HEK293 (cell line): ENCODE measurements around the gene TUBE1.
A peak's percentile ranks its signal among the peaks of the same experiment; 100 is the strongest.

ENCODE experiments used
- CTCF ChIA-PET: fragments of 350-600 bp; formaldehyde crosslinking; extraction: SDS; loops from one replicate; lab custom pipeline; 2021; ENCODE audit warnings: antibody characterized with exemption; lab: Yijun Ruan, JAX
- POLR2A ChIA-PET: fragments of 300-600 bp; formaldehyde crosslinking; extraction: SDS; loops from one replicate; lab custom pipeline; 2020; ENCODE audit warnings: antibody characterized with exemption, inconsistent platforms; lab: Yijun Ruan, JAX
- H3K27ac ChIP-seq: fragments of 200-500 bp; sonication (Bioruptor generic); 2 replicates; pipeline ENCODE4 v1.5.1; 2014; ENCODE audit warnings: low read depth, low read length, control low read depth, inconsistent platforms; ENCODE audit errors: extremely low read depth
- H3K36me3 ChIP-seq, 2 experiments: fragments of 200-500 bp in 1 of 2; sonication (Bioruptor generic) in 1 of 2; 1 replicate in 1 of 2; 2 replicates in 1 of 2; pipeline ENCODE4 v1.5.1; 2014 to 2017; ENCODE audit warnings: inconsistent platforms in 2 of 2, low read length in 2 of 2; ENCODE audit not compliant: control insufficient read depth in 2 of 2, insufficient read depth in 1 of 2
- H3K4me1 ChIP-seq: fragments of 200-500 bp; sonication (Bioruptor generic); 2 replicates; pipeline ENCODE4 v1.5.1; 2014; ENCODE audit warnings: mild to moderate bottlenecking, low read length, inconsistent platforms; ENCODE audit not compliant: control insufficient read depth, insufficient read depth
- H3K4me3 ChIP-seq: 2 replicates; pipeline ENCODE4 v1.5.1; 2011; ENCODE audit warnings: low read depth, mild to moderate bottlenecking, control low read depth, low read length, moderate library complexity
- H3K9me3 ChIP-seq: fragments of 200-500 bp; sonication (Bioruptor generic); 2 replicates; pipeline ENCODE4 v1.5.1; 2014; ENCODE audit warnings: low read depth, low read length, inconsistent platforms; ENCODE audit not compliant: control insufficient read depth, insufficient read depth
- GFI1B ChIP-seq: fragments of 450-650 bp; formaldehyde crosslinking; IDR thresholded peaks from 2 replicates; pipeline ENCODE4 v1.5.1; 2016; ENCODE audit warnings: missing biosample characterization, missing genetic modification characterization
- KLF9 ChIP-seq: fragments of 450-650 bp; formaldehyde crosslinking; IDR thresholded peaks from 2 replicates; pipeline ENCODE4 v1.5.1; 2016; ENCODE audit warnings: missing biosample characterization, missing genetic modification characterization, low read depth
- MEIS1 ChIP-seq: sonication (generic); formaldehyde crosslinking; IDR thresholded peaks from 2 replicates; pipeline ENCODE4 v1.8.1; 2022; ENCODE audit warnings: missing genetic modification reagents, mild to moderate bottlenecking, borderline replicate concordance
- PRDM1 ChIP-seq: fragments of 450-650 bp; formaldehyde crosslinking; IDR thresholded peaks from 2 replicates; pipeline ENCODE4; 2016; ENCODE audit warnings: missing biosample characterization, missing genetic modification characterization
- TCF7L2 ChIP-seq: IDR thresholded peaks from 2 replicates; pipeline ENCODE4 v1.6.1; 2011; ENCODE audit warnings: low read depth, mild to moderate bottlenecking, inconsistent platforms, low read length, moderate library complexity, borderline replicate concordance
- YY2 ChIP-seq: fragments of 450-650 bp; formaldehyde crosslinking; IDR thresholded peaks from 2 replicates; pipeline ENCODE4 v1.5.1; 2016; ENCODE audit warnings: missing biosample characterization, missing genetic modification characterization
- ZBTB11 ChIP-seq: fragments of 450-650 bp; formaldehyde crosslinking; conservative IDR thresholded peaks from 2 replicates; pipeline ENCODE4 v1.5.1; 2016; ENCODE audit warnings: low read depth, missing biosample characterization, missing genetic modification characterization
- ZFP69B ChIP-seq: fragments of 450-650 bp; formaldehyde crosslinking; IDR thresholded peaks from 2 replicates; pipeline ENCODE4 v1.5.1; 2016; ENCODE audit warnings: missing biosample characterization, missing genetic modification characterization
- ZNF114 ChIP-seq: fragments of 450-650 bp; formaldehyde crosslinking; IDR thresholded peaks from 2 replicates; pipeline ENCODE4 v1.5.0; 2017; ENCODE audit warnings: missing biosample characterization, missing genetic modification characterization
- ZNF214 ChIP-seq: fragments of 450-650 bp; formaldehyde crosslinking; IDR thresholded peaks from 2 replicates; pipeline ENCODE4 v1.5.1; 2017; ENCODE audit warnings: missing biosample characterization, mild to moderate bottlenecking, missing genetic modification characterization, borderline replicate concordance
- ZNF239 ChIP-seq: fragments of 450-650 bp; formaldehyde crosslinking; IDR thresholded peaks from 2 replicates; pipeline ENCODE4 v1.5.1; 2016; ENCODE audit warnings: missing biosample characterization, missing genetic modification characterization
- ZNF585B ChIP-seq: fragments of 450-650 bp; formaldehyde crosslinking; IDR thresholded peaks from 2 replicates; pipeline ENCODE4 v1.5.1; 2016; ENCODE audit warnings: missing biosample characterization, missing genetic modification characterization
- ZNF600 ChIP-seq: fragments of 450-650 bp; formaldehyde crosslinking; IDR thresholded peaks from 2 replicates; pipeline ENCODE4 v1.5.1; 2016; ENCODE audit warnings: missing biosample characterization, missing genetic modification characterization
- ZNF621 ChIP-seq: fragments of 450-650 bp; formaldehyde crosslinking; IDR thresholded peaks from 2 replicates; pipeline ENCODE4 v1.5.1; 2017; ENCODE audit warnings: missing biosample characterization, missing genetic modification characterization
- ZNF645 ChIP-seq: fragments of 450-650 bp; formaldehyde crosslinking; IDR thresholded peaks from 2 replicates; pipeline ENCODE4; 2016; ENCODE audit warnings: missing biosample characterization, missing genetic modification characterization
- ZNF664 ChIP-seq: fragments of 450-650 bp; formaldehyde crosslinking; IDR thresholded peaks from 2 replicates; pipeline ENCODE4 v1.5.1; 2016; ENCODE audit warnings: missing biosample characterization, missing genetic modification characterization
- ZNF692 ChIP-seq: fragments of 450-650 bp; formaldehyde crosslinking; IDR thresholded peaks from 2 replicates; pipeline ENCODE4 v1.5.1; 2016; ENCODE audit warnings: missing biosample characterization, missing genetic modification characterization
- ZNF776 ChIP-seq: fragments of 450-650 bp; formaldehyde crosslinking; IDR thresholded peaks from 2 replicates; pipeline ENCODE4 v1.5.0; 2017; ENCODE audit warnings: missing biosample characterization, missing genetic modification characterization, borderline replicate concordance
- ZSCAN30 ChIP-seq: fragments of 450-650 bp; IDR thresholded peaks from 2 replicates; pipeline ENCODE4 v1.5.1; 2018; ENCODE audit warnings: missing biosample characterization, mild to moderate bottlenecking, missing genetic modification characterization, moderate library complexity
- ZSCAN4 ChIP-seq: fragments of 450-650 bp; formaldehyde crosslinking; IDR thresholded peaks from 2 replicates; pipeline ENCODE4 v1.5.1; 2017; ENCODE audit warnings: missing biosample characterization, missing genetic modification characterization
- ZSCAN5A ChIP-seq: fragments of 450-650 bp; formaldehyde crosslinking; IDR thresholded peaks from 2 replicates; pipeline ENCODE4 v1.5.1; 2016; ENCODE audit warnings: missing biosample characterization, missing genetic modification characterization

TUBE1 gene

GRCh38 chr6:112065426-112065986, 21.8 kb downstream of the TUBE1 start:
- no peaks in the 10 kb centered on the region for H3K9me3 ChIP-seq
- no peak for TF ChIP-seq GFI1B (tag by site-specific recombination)
- no peak for TF ChIP-seq ZNF692 (tag by site-specific recombination)
- TF ChIP-seq ZSCAN4: peak; percentile 99
- no peak for TF ChIP-seq ZNF114 (tag by site-specific recombination)
- no peak overlapping the region for H3K4me3 ChIP-seq
- CTCF ChIA-PET: interaction anchor here (0.6 to 1.6 kb wide), 6 partner anchors 9 to 331 kb away, joined by 3 to 4 read pairs (median 3); no protein-coding TSS in a partner anchor
- peaks cover 7 to 11% of the 10 kb centered on the region in 2 experiments; a peak in 2 of 3 replicates for H3K36me3 ChIP-seq
- POLR2A ChIA-PET: no interaction called here
- no peak overlapping the region for H3K27ac ChIP-seq
- no peaks in the 10 kb centered on the region for H3K4me1 ChIP-seq

- no peak overlapping the region for H3K4me3 ChIP-seq
- H3K36me3 ChIP-seq: no peaks in the 10 kb centered on the region
- CTCF ChIA-PET: interaction anchor here (0.7 to 1.8 kb wide), 6 partner anchors 13 to 105 kb away, joined by 3 to 5 read pairs (median 4); no protein-coding TSS in a partner anchor
- POLR2A ChIA-PET: no interaction called here
- H3K9me3 ChIP-seq: no peaks in the 10 kb centered on the region
- TF ChIP-seq MEIS1 (CRISPR knock-in tag) (no peak), ZNF214 (tag by site-specific recombination) (no peak)
- TF ChIP-seq, all 188 proteins: peak for 0
- Histone ChIP-seq H3K4me1 (no peaks in the 10 kb centered on the region), H3K27ac (no peak overlapping the region)
Measured at GRCh38 chr6:112062966-112063365, 24.3 kb downstream of the TUBE1 start.

- CTCF ChIA-PET: interaction anchor here (1.0 to 1.8 kb wide), 3 partner anchors 11 to 24 kb away, joined by 3 to 5 read pairs (median 3); no protein-coding TSS in a partner anchor
- Histone ChIP-seq H3K4me1 (no peaks in the 10 kb centered on the region), H3K36me3 (no peaks in the 10 kb centered on the region), H3K4me3 (no peak overlapping the region), H3K9me3 (no peaks in the 10 kb centered on the region), H3K27ac (no peak overlapping the region)
- POLR2A ChIA-PET: interaction anchor here (0.9 kb wide), 1 partner anchor 15 kb away, joined by 3 read pairs; no protein-coding TSS in a partner anchor
- TF ChIP-seq ZSCAN30 (tag by site-specific recombination) (no peak), KLF9 (no peak), ZNF239 (tag by site-specific recombination) (no peak), GFI1B (tag by site-specific recombination) (no peak), TCF7L2 (no peak), ZNF600 (tag by site-specific recombination) (no peak), ZNF621 (tag by site-specific recombination) (no peak), ZNF776 (no peak), ZBTB11 (tag by site-specific recombination) (no peak), ZNF645 (tag by site-specific recombination) (no peak), ZFP69B (no peak), YY2 (no peak), PRDM1 (no peak), ZNF664 (tag by site-specific recombination) (no peak), ZSCAN5A (tag by site-specific recombination) (no peak), ZNF585B (no peak)
Measured at GRCh38 chr6:112061605-112062004, 25.7 kb downstream of the TUBE1 start.
